Activated CD4-positive, alpha-beta T cell treated with anti-CD3 and anti-CD28 coated beads, Interleukin-2, amount 10 ng/mL, durations not matched to agents 7 days and 5 days (primary cell): ENCODE results near the gene PEAK1. TPM values are rescaled to one million over a fixed set of nuclear protein-coding genes. Genes with fewer than 3 reads are reported as not detected.

ENCODE experiments used
- CTCF ChIA-PET: fragments of 350-600 bp; sonication (Branson Sonifier 250); formaldehyde crosslinking; loops from one replicate; lab custom pipeline; 2021; ENCODE audit warnings: antibody characterized with exemption; lab: Charles Lee
- POLR2A ChIA-PET: fragments of 350-600 bp; sonication (Branson Sonifier 250); formaldehyde crosslinking; loops from one replicate; lab custom pipeline; 2021; ENCODE audit warnings: antibody characterized with exemption; lab: Charles Lee
- DNase-seq: peaks from one replicate; pipeline ENCODE4 v3.0.0-alpha.2; 2020
- H3K27ac Mint-ChIP-seq: one replicate; pipeline ENCODE4 v1.8.0; 2021; ENCODE audit warnings: mild to moderate bottlenecking, moderate library complexity, mixed read lengths
- H3K27me3 Mint-ChIP-seq: one replicate; pipeline ENCODE4 v1.8.0; 2021; ENCODE audit warnings: mixed read lengths
- H3K36me3 Mint-ChIP-seq: one replicate; pipeline ENCODE4 v1.8.0; 2021; ENCODE audit warnings: low read depth, mixed read lengths
- H3K4me1 Mint-ChIP-seq: one replicate; pipeline ENCODE4 v1.8.0; 2021; ENCODE audit warnings: mixed read lengths
- H3K4me3 Mint-ChIP-seq: one replicate; pipeline ENCODE4 v1.8.0; 2021; ENCODE audit warnings: mild to moderate bottlenecking, moderate library complexity, mixed read lengths
- H3K9me3 Mint-ChIP-seq: one replicate; pipeline ENCODE4 v1.8.0; 2021; ENCODE audit warnings: mixed read lengths
- total RNA-seq, 2 experiments: library from RNA; stranded (reverse); gene quantifications; one replicate each; pipeline ENCODE4 v1.2.3, GENCODE V29; 2021

The PEAK1 gene
- total RNA-seq, 2 experiments from 2014 or later: 27.9 to 29.4 TPM

DNA sequence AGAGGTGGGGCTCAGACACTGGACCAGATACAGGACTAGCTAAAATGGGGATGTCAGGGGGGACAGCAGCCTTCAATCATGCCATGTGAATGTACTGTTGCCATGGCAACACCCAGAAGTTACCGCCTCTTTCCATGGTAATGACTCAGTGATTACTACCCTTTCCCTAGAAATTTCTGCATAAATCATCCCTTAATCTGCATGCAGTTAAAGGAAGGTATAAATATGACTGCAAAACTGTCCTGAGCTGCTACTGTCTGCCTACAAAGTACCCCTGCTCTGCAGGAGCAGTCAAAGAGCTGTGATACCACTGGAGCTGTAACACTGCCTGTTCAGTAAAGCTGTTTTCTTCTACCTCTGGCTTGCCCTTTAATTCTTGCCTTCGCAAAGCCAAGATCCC is 168.2 kb downstream of the PEAK1 start:
- H3K4me1 Mint-ChIP-seq: no peaks in the 10 kb centered on the region
- H3K27me3 Mint-ChIP-seq: no peaks in the 10 kb centered on the region
- DNase-seq: no peak
- peaks cover 2% of the 10 kb centered on the region for H3K36me3 Mint-ChIP-seq
- POLR2A ChIA-PET: no interaction called here
- H3K9me3 Mint-ChIP-seq: no peaks in the 10 kb centered on the region
- no peak overlapping the region for H3K27ac Mint-ChIP-seq
- no peak overlapping the region for H3K4me3 Mint-ChIP-seq
- CTCF ChIA-PET: interaction anchor here (0.6 kb wide), 1 partner anchor 28 kb away, joined by 5 read pairs; no protein-coding TSS in a partner anchor

DNA sequence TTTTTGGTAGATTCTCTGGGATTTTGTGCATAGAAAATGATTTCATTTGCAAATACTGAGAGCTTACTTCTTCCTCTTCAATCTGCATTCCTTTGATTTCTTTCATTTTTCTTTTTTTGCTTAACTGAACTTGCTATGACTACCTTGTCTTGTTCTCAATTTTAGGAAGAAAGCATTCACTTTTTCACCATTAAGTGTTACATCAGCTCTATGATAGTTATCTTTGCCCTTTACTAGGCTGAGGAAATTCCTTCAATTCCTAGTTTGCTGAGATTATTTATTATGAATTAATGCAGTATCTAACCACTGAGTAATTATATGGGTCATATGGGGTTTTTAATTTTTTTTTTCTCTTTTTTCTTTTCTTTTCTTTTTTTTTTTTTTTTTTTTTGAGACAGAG is 172.8 kb downstream of the PEAK1 start:
- Mint-ChIP-seq H3K27ac (no peak overlapping the region), H3K9me3 (no peaks in the 10 kb centered on the region), H3K4me3 (no peak overlapping the region), H3K27me3 (no peaks in the 10 kb centered on the region), H3K36me3 (peaks cover 2% of the 10 kb centered on the region), H3K4me1 (peaks cover 6% of the 10 kb centered on the region)
- DNase-seq: no peak
- CTCF ChIA-PET: interaction anchor here (0.6 kb wide), 1 partner anchor 259 kb away, joined by 3 read pairs; no protein-coding TSS in a partner anchor
- POLR2A ChIA-PET: no interaction called here

DNA sequence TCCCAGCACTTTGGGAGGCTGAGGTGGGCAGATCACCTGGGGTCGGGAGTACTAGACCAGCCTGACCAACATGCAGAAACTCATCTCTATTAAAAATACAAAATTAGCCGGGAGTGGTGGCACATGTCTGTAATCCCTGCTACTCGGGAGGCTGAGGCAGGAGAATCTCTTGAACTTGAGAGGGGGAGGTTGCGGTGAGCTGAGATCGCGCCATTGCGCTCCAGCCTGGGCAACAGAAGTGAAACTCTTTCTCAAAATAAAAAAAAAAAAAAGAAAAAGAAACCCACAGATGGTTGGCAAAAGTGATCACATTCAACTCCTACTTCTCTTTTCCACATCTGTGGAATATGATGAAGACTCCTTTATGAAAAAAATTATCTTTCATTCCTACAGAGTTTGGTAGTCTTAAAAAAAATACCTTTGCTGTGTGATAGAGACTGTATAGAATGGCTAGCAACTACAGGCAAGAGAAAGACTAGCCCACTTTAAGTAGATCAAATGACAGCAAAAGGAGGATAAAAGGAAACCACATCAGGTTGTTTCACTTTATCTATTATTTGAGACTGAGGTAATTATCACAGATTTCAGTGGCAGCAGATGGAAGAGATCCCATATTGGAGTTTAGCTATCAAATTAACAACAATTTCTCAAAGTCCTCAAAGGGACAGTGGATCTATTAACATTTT is 176.0 kb downstream of the PEAK1 start:
- H3K27ac Mint-ChIP-seq: no peak overlapping the region
- no peaks in the 10 kb centered on the region for H3K9me3 Mint-ChIP-seq
- CTCF ChIA-PET: no interaction called here
- no peaks in the 10 kb centered on the region for H3K27me3 Mint-ChIP-seq
- H3K4me1 Mint-ChIP-seq: peaks cover 6% of the 10 kb centered on the region
- POLR2A ChIA-PET: no interaction called here
- no peak overlapping the region for H3K4me3 Mint-ChIP-seq
- no peak for DNase-seq
- peaks cover 2% of the 10 kb centered on the region for H3K36me3 Mint-ChIP-seq

DNA sequence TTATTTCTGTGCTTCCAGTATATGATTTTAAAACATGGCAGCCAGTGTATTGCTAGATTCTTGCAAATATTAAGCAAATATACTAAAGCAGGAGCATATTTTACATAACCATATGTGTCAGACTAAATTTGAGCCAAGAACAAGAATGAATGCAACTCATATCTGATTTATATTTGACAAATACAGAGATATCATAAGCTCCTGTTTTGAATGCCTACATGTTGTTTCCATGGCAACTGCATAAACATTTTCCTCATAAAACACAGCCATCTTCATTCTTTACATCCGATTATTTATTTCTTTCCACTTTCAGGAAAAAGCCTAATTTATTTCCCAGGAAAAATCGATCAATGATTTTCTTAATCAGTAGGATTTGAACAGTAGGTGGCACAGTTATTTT is 176.8 kb downstream of the PEAK1 start:
- Mint-ChIP-seq H3K4me3 (no peak overlapping the region), H3K4me1 (peaks cover 6% of the 10 kb centered on the region), H3K36me3 (peaks cover 2% of the 10 kb centered on the region), H3K27me3 (no peaks in the 10 kb centered on the region), H3K9me3 (no peaks in the 10 kb centered on the region), H3K27ac (no peak overlapping the region)
- POLR2A ChIA-PET: no interaction called here
- DNase-seq: no peak
- CTCF ChIA-PET: no interaction called here

DNA sequence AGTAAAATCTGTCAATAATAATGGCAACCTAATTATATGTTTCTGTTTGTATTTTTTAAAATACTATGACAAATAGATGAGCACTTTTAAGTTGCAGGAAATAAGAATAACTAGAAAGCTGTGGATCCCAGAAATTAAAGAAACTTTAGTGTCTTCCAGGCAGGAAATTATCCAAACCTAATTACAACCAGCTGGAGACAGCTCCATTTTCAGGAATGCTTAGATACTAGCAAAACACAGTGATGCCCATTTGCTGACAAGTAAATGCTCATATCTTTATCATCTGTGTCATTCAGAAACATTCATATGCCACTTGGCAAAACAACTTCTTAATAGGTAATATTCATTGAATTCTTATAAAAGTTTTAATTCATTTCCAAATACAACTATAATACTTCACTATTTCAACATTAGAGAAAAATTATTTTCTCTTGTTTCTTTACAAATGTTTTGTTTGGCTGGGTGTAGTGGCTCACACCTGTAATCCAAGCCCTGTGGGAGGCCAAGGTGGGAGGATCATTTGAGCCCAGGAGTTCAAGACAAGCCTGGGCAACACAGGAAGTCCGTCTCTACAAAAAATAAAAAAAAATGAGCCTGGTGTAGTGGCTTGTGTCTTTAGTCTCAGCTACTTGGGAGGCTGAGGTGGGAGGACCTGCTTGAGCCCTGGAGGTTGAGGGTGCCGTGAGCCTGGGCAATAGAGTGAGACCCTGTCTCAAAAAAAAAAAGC is 179.9 kb downstream of the PEAK1 start:
- Mint-ChIP-seq H3K4me1 (peaks cover 6% of the 10 kb centered on the region), H3K27ac (no peak overlapping the region), H3K9me3 (peaks cover 8% of the 10 kb centered on the region), H3K4me3 (no peak overlapping the region), H3K27me3 (no peaks in the 10 kb centered on the region), H3K36me3 (peaks cover 5% of the 10 kb centered on the region)
- DNase-seq: no peak
- ChIA-PET CTCF (no interaction called here), POLR2A (no interaction called here)

DNA sequence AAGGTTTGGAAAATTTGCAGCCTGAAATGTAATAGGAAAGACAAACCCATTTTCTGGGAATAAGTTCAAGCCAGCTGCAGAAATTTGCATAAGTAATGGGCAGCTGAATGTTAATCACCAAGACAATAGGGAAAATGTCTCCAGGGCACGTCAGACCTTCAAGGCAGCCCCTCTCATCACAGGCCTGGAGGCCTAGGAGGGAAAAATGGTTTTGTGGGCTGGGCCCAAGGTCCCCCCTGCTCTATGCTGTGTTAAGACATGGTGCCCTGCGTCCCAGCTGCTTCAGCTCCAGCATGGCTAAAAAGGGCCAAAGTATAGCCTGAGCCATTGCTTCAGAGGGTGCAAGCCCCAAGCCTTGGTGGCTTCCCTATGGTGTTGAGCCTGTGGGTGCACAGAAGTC is 184.3 kb downstream of the PEAK1 start:
- Mint-ChIP-seq H3K36me3 (peaks cover 7% of the 10 kb centered on the region), H3K4me3 (no peak overlapping the region), H3K9me3 (peaks cover 10% of the 10 kb centered on the region), H3K27ac (no peak overlapping the region), H3K4me1 (peaks cover 3% of the 10 kb centered on the region), H3K27me3 (no peaks in the 10 kb centered on the region)
- POLR2A ChIA-PET: no interaction called here
- CTCF ChIA-PET: no interaction called here
- no peak for DNase-seq

DNA sequence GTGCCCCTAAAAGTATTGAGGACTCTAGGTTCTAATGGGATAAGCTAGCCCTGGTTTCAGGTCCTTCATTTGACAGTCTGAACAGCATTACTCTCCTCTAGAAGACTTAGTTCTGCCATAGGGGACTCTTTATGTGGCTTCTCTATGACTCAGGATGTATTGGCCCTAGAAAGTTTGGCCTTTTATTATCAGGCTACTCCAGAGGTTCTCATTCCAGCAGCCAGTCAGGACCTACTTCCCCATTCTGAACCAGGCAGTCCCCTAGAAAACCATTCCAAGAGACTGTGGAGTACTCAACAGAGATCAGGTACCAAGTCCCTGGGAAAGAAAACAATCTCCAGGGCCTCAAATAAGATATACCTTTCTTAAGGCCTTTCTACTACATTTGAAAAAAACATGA is 191.1 kb downstream of the PEAK1 start:
- CTCF ChIA-PET: interaction anchor here (0.6 kb wide), 1 partner anchor 1168 kb away, joined by 3 read pairs; no protein-coding TSS in a partner anchor
- H3K4me1 Mint-ChIP-seq: peaks cover 15% of the 10 kb centered on the region
- POLR2A ChIA-PET: no interaction called here
- H3K4me3 Mint-ChIP-seq: no peak overlapping the region
- no peak for DNase-seq
- H3K36me3 Mint-ChIP-seq: no peaks in the 10 kb centered on the region
- H3K27ac Mint-ChIP-seq: no peak overlapping the region
- no peaks in the 10 kb centered on the region for H3K9me3 Mint-ChIP-seq
- no peaks in the 10 kb centered on the region for H3K27me3 Mint-ChIP-seq

DNA sequence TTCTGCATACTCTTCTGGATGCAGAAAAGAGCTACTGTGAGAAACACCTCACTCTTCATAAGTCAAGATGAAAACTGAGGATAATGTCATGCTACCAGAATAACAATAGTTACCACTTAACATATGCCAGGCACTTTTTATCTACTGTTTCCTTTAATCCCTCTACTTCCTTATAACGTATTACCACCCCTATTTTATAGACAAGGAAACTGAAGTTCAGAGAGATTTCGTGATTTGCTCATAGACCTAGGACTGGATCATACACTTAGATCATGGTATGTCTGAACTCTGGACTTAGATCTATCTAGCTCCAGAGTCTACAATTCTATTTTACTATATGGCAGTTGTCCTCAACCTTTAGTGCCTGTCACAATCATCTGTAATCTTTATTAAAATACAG is 193.3 kb downstream of the PEAK1 start:
- CTCF ChIA-PET: no interaction called here
- POLR2A ChIA-PET: interaction anchor here (0.6 kb wide), 1 partner anchor 980 kb away, joined by 4 read pairs; no protein-coding TSS in a partner anchor
- no peaks in the 10 kb centered on the region for H3K27me3 Mint-ChIP-seq
- no peak overlapping the region for H3K27ac Mint-ChIP-seq
- no peak overlapping the region for H3K4me3 Mint-ChIP-seq
- DNase-seq: no peak
- peaks cover 18% of the 10 kb centered on the region for H3K4me1 Mint-ChIP-seq
- no peaks in the 10 kb centered on the region for H3K9me3 Mint-ChIP-seq
- no peaks in the 10 kb centered on the region for H3K36me3 Mint-ChIP-seq

DNA sequence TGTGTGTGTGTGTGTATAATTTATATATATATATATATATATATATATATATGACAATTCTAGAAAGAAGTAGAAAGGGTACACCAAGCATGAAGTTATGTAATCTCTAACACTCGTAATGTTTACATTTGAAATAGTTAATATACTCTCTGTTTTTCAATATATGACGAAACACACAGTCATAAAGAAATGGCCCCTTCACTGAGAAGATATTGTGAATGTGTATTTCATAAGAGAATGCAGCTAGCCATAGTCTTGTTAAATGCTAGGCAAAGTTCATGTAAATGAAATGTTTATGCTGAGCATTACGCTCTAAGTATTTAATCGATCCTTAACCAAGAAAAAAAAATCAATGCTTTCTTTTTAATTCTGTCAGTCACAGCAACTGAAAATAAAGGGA is 194.3 kb downstream of the PEAK1 start:
- CTCF ChIA-PET: no interaction called here

DNA sequence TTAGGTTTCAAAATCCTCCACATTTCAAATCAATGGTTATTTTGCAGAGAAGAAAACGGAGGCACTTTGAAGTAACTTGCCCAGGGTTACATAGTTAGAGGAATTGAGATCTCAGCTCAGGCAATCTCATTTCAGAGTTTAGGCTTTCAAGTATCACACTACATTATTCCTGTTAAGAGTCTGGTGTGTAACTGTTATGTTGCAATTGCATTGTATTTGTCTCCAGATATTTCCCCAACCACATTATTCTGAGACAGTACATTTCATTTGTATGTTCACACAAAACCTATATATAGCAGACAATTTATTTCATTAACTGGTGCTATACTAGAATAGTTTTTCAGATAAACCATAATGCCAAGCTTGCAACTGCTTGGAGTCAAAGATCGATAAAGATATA is 194.8 kb downstream of the PEAK1 start:
- POLR2A ChIA-PET: interaction anchor here (0.6 kb wide), 1 partner anchor 217 kb away, joined by 4 read pairs; no protein-coding TSS in a partner anchor

More for the DNA sequence above, 194.3 kb downstream of the PEAK1 start:
- H3K36me3 Mint-ChIP-seq: no peaks in the 10 kb centered on the region
- POLR2A ChIA-PET: interaction anchor here (0.6 kb wide), 1 partner anchor 218 kb away, joined by 4 read pairs; no protein-coding TSS in a partner anchor
- H3K27me3 Mint-ChIP-seq: no peaks in the 10 kb centered on the region
- no peak overlapping the region for H3K4me3 Mint-ChIP-seq
- peaks cover 15% of the 10 kb centered on the region for H3K4me1 Mint-ChIP-seq
- H3K27ac Mint-ChIP-seq: no peak overlapping the region
- no peaks in the 10 kb centered on the region for H3K9me3 Mint-ChIP-seq
- DNase-seq: no peak

DNA sequence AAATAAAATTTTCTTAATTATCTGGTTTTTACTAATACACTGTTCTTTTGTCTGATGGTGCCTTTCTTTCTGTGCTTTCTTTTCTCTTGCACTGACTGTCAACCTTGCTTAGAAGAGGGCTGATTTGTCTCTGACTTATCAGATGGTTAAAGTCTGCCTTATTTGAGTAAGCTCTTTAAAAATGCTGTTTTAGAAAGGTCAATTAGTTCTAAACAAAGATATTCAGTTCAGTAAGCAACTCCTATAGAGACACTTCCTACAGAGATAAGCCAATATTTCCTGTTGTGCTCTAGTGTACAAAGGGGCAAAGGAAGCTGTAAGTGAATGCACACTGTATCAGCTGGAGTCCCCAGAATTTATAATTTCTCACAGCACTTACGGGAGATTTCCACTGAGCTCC is 195.6 kb downstream of the PEAK1 start:
- no peak for DNase-seq
- Mint-ChIP-seq H3K4me1 (peaks cover 15% of the 10 kb centered on the region), H3K27me3 (no peaks in the 10 kb centered on the region), H3K9me3 (no peaks in the 10 kb centered on the region), H3K4me3 (no peak overlapping the region), H3K36me3 (no peaks in the 10 kb centered on the region), H3K27ac (no peak overlapping the region)
- ChIA-PET CTCF (no interaction called here), POLR2A (no interaction called here)

More for the DNA sequence above, 194.8 kb downstream of the PEAK1 start:
- CTCF ChIA-PET: no interaction called here
- Mint-ChIP-seq H3K27ac (no peak overlapping the region), H3K27me3 (no peaks in the 10 kb centered on the region), H3K36me3 (no peaks in the 10 kb centered on the region), H3K9me3 (no peaks in the 10 kb centered on the region), H3K4me3 (no peak overlapping the region), H3K4me1 (peaks cover 15% of the 10 kb centered on the region)
- DNase-seq: no peak

DNA sequence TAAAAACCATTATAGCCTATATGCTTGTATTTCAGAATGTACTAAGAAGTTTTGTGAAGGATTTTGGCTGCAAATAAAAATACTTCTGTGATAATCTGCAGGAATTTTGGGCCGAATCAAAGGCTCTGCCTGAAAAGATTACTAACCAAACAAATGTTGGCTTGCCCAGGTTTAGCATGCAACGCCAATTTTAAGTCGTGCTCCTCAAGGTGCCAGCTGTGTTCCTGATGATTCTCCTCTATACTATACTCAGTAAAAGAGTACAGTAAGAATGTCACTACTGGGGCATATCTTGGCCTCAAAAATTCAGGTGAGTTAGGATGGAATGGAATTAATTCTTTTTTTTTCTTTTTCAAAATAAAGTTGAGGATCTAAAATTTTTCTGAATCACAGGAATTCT is 198.2 kb downstream of the PEAK1 start:
- no peak overlapping the region for H3K4me3 Mint-ChIP-seq
- no peaks in the 10 kb centered on the region for H3K27me3 Mint-ChIP-seq
- H3K36me3 Mint-ChIP-seq: no peaks in the 10 kb centered on the region
- peaks cover 15% of the 10 kb centered on the region for H3K4me1 Mint-ChIP-seq
- H3K9me3 Mint-ChIP-seq: no peaks in the 10 kb centered on the region
- H3K27ac Mint-ChIP-seq: no peak overlapping the region
- POLR2A ChIA-PET: no interaction called here
- DNase-seq: no peak
- CTCF ChIA-PET: no interaction called here

DNA sequence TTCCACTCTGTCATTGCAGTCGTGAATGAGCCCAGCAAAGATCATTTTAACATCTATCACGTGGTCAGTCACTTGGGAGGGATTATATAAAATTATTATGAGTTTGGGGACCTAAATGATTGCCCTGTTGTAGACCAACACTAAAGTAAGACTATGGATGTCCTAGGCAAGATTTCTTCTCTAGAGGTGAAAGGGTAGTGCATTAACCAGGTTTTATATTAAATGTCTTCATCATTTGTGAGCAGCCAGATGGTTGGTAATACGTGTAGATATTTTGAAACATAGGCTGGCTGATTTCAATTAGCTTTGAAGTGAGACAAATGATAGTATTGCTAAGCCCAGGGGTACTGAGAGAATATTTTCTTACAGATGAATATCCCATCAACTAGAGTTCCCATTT is 198.7 kb downstream of the PEAK1 start:
- ChIA-PET CTCF (no interaction called here), POLR2A (no interaction called here)
- H3K9me3 Mint-ChIP-seq: no peaks in the 10 kb centered on the region
- no peak for DNase-seq
- H3K36me3 Mint-ChIP-seq: no peaks in the 10 kb centered on the region
- H3K27me3 Mint-ChIP-seq: no peaks in the 10 kb centered on the region
- no peak overlapping the region for H3K27ac Mint-ChIP-seq
- H3K4me3 Mint-ChIP-seq: no peak overlapping the region
- H3K4me1 Mint-ChIP-seq: peaks cover 14% of the 10 kb centered on the region
